C1 segment of cervical spinal cord (tissue), 14 donors: ENCODE results near the gene TTLL10.
"Not testable (repeated sequence)": the region's sequence is repeated elsewhere in the genome, so short reads cannot be mapped to it uniquely, and the experiment has no call there.

Experiments used
- DNase-seq, 14 donors: peaks; one replicate each; lab custom pipeline; 2025; lab: John Stamatoyannopoulos, UW

Gene TTLL10

GRCh38 chr1:1187938-1188337 lies 14.3 kb downstream of the TTLL10 start:
- DNase-seq, result no peak

- DNase-seq, result no peak
These were observed 15.4 kb downstream of the TTLL10 start for GRCh38 chr1:1189111-1189510.

GRCh38 chr1:1191734-1192133 lies 18.1 kb downstream of the TTLL10 start:
- DNase-seq, result no peak

GRCh38 chr1:1194723-1195122 lies 21.0 kb downstream of the TTLL10 start:
- DNase-seq, result no peak

GRCh38 chr1:1195726-1196125 lies 22.0 kb downstream of the TTLL10 start:
- DNase-seq, result not testable (repeated sequence)

GRCh38 chr1:1196431-1197187 lies 22.9 kb downstream of the TTLL10 start:
- no peak for DNase-seq

- DNase-seq, result no peak
These were observed 23.5 kb downstream of the TTLL10 start for GRCh38 chr1:1197188-1197500.

GRCh38 chr1:1197551-1198422 lies 24.1 kb downstream of the TTLL10 start:
- no peak for DNase-seq

- DNase-seq, result no peak
These were observed 24.9 kb downstream of the TTLL10 start for GRCh38 chr1:1198423-1199140.

- no peak for DNase-seq
These were observed 25.7 kb downstream of the TTLL10 start for GRCh38 chr1:1199141-1199960.

- no peak for DNase-seq
These were observed 26.5 kb downstream of the TTLL10 start for GRCh38 chr1:1199961-1200875.

- peak in 1 of 14 donors; percentile 0 for DNase-seq
These were observed 27.5 kb downstream of the TTLL10 start for GRCh38 chr1:1200876-1201810.

- no peak for DNase-seq
These were observed 29.3 kb downstream of the TTLL10 start for GRCh38 chr1:1202831-1203560.

- no peak for DNase-seq
These were observed 30.1 kb downstream of the TTLL10 start for GRCh38 chr1:1203561-1204424.

- no peak for DNase-seq
These were observed 30.8 kb downstream of the TTLL10 start for GRCh38 chr1:1204425-1204920.

- DNase-seq, result no peak
These were observed 31.5 kb downstream of the TTLL10 start for GRCh38 chr1:1204998-1205768.
